Measurements from ENCODE around the gene GSTM3.

DNA sequence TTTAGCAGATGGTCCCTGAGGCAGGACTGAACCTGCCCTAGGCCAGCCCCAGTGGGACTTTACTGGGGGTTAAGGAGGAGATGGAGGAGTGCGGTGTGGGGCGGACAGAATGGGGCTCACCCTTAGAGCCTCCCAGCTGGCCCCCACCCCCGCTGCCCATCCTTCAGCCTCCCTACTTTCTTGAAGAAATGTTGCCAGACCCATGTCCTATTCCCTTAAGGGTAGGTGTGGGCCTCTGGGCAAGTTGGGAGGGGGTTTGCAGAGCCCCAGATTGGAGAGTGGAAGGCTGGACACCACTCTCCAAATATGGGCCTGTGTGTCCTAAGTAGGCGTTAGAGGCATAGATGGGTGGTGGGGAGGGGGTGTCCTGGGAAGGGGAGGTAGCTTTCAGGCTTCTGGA lies 42.1 kb upstream of the GSTM3 start:
- TF ChIP-seq, protein P1, sequence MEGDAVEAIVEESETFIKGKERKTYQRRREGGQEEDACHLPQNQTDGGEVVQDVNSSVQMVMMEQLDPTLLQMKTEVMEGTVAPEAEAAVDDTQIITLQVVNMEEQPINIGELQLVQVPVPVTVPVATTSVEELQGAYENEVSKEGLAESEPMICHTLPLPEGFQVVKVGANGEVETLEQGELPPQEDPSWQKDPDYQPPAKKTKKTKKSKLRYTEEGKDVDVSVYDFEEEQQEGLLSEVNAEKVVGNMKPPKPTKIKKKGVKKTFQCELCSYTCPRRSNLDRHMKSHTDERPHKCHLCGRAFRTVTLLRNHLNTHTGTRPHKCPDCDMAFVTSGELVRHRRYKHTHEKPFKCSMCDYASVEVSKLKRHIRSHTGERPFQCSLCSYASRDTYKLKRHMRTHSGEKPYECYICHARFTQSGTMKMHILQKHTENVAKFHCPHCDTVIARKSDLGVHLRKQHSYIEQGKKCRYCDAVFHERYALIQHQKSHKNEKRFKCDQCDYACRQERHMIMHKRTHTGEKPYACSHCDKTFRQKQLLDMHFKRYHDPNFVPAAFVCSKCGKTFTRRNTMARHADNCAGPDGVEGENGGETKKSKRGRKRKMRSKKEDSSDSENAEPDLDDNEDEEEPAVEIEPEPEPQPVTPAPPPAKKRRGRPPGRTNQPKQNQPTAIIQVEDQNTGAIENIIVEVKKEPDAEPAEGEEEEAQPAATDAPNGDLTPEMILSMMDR (IDR thresholded peaks at IDR 0.05) = no peak
- TF ChIP-seq POLR2A (IDR thresholded peaks at IDR 0.05) = no peak
